Mammary epithelial cell (primary cell): ENCODE results near the gene AFAP1.

ENCODE experiments used
- CTCF ChIP-seq, 2 donors: IDR thresholded peaks in 1 of 2; conservative IDR thresholded peaks in 1 of 2; 2 replicates each; pipeline ENCODE4 v1.5.1; 2011 to 2012; ENCODE audit warnings: inconsistent platforms in 2 of 2, low read length in 2 of 2, mild to moderate bottlenecking in 2 of 2, control low read depth in 1 of 2, low read depth in 1 of 2; ENCODE audit not compliant: insufficient read depth in 1 of 2; ENCODE audit errors: extremely low read depth in 1 of 2
- EZH2 ChIP-seq: IDR thresholded peaks from 2 replicates; pipeline ENCODE4 v1.6.1; 2012; ENCODE audit warnings: low read length, inconsistent platforms, borderline replicate concordance

DNA sequence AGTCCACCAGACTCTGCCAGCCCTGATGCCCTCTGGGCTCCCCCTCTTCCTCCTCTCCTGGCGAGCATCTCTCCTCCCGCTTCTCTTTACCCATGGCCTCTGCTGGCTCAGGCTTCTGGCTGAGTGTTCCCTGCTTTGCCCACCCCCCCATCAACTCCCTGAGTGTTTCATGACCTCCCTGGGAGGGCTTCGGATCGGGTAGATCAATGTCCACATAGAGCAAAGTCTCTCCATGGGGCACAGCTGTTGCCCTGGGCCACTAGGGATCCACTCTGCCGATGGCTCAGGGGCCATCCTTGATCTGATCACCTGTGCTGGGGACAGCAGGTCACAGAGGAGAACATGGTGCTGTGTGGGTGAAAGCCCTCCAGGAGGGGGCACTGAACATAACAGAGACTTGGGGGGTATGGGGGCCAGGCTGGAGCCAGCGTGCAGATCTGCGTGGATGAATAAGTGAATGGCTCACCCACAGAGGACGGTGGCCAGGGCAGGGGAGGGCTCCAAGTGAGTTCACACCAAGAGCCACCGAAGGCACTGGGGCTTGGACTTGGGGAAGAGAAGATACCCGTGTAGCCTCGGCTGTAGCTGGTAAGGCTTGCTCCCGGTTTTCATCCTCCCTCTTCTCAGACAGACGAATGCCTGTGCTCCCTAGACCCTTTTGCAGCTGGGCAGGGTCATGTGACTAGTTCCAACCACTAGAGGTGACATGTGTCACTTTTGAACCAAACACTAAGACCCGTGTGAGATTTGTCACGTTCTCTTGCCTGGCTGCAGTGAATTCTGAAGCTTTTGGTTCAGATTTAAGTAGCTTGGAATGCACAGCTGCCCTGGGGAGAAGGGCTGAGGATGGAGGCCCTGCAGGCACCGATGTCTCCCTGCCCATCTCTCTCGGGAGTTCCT lies 23.2 kb upstream of the AFAP1 start:
- TF ChIP-seq CTCF (conservative IDR thresholded peaks at IDR 0.05 in 1 of 2, IDR thresholded peaks at IDR 0.05 in 1 of 2; ENCODE audit: extremely low read depth in 1 of 2, insufficient read depth in 1 of 2, low read depth in 1 of 2, low read length in 2 of 2), result no peak
- no peak for TF ChIP-seq EZH2
